HG02642 (cell line): Measurements from ENCODE around the gene TM2D1.
"Not testable (repeated sequence)": the region's sequence is repeated elsewhere in the genome, so short reads cannot be mapped to it uniquely, and the experiment has no call there.

ENCODE experiments used
- ATAC-seq: cut with Tn5 transposase; IDR thresholded peaks from one replicate; pipeline ENCODE4 v1.9.1; 2021; ENCODE audit warnings: mild to moderate bottlenecking; ENCODE audit not compliant: unreplicated experiment, poor library complexity

TM2D1 gene

DNA sequence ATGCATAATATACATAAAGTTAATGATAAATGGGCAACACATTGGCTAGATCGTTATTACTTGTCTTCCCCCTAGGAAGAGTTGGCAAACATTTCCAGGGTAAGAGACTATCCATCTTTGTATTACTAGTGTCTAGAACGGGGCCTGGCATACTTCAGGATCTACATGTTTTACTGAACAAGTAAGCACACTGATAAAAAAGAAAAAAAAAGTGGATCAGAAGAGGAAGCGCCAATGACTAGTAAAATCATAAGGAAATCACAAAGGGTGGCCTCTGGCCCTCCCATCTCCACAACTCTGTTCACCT lies 482 bp downstream of the TM2D1 start:
- ATAC-seq, result no peak

DNA sequence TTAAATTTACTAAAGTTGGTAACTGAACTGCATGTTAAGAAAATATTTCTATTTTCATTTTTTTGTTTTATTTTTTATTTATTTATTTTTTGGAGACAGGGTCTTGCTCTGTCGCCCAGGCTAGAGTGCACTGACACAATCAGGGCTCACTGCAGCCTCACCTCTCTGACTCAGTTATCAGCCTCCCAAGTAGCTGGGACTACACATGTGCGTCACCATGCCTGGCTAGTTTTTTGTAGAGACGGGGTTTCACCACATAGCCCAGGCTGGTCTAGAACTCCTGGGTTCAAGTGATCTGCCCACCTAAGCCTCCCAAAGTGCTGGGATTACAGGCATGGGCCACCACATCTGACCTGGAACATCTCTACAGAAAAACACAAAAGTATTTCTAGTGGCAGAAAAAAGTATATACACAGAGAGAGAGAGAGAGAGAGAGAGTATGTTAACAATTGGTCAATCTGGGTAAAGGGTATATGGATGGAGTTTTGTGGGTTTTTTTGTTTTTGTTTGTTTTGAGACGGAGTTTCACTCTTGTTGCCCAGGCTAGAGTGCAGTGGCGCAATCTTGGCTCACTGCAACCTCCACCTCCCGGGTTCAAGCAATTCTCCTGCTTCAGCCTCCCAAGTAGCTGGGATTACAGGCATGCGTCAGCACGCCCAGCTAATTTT lies 5.8 kb downstream of the TM2D1 start:
- not testable (repeated sequence) for ATAC-seq

DNA sequence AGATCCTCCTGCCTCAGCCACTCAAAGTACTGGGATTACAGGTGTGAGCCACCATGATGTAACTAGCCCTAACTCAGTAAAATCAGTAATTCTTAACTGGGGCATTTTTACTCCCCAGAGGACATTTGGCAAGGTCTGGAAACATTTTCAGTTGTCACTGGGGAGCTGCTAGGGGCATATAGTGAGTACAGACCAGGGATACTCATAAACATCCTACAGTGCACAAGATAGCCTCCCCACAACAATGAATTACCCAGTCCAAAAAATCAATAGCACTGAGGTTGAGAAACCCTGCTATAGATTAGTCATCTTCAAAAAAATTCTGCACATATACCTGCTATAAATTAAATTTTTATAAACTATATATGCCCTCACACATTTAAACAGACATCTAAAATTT lies 13.0 kb downstream of the TM2D1 start:
- no peak for ATAC-seq

DNA sequence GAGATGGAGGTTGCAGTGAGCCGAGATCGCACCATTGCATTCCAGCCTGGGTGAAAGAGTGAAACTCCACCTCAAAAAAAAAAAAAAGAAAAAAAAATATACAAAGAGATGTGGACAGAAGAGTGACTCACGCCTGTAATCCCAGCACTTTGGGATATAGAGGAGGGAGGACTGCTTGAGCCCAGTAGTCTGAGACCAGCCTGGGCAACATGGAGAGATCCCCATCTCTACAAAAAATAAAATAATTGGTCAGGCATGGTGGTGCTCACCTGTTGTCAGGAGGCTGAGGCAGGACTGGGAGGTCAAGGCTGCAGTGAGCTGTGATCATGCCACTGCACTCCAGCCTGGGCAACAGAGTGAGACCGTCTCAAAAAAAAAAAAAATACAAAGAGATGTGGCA lies 13.7 kb downstream of the TM2D1 start:
- ATAC-seq, result not testable (repeated sequence)

DNA sequence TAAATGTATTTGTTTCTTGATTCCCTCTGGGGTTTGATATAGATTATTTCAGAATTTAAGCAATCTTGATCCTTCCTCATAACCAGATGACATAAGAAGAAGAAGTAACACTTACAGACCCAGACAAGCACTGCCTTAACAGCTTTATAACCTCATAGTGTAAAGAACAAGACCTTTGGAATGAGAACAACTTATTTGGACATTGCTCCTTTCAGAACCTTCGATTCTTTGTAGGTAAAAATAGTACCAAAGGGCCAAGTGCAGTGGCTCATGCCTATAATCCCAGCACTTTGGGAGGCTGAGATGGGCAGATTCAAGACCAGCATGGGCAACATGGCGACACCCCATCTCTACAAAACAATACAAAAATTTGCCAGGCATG lies 15.0 kb downstream of the TM2D1 start:
- ATAC-seq, result no peak

DNA sequence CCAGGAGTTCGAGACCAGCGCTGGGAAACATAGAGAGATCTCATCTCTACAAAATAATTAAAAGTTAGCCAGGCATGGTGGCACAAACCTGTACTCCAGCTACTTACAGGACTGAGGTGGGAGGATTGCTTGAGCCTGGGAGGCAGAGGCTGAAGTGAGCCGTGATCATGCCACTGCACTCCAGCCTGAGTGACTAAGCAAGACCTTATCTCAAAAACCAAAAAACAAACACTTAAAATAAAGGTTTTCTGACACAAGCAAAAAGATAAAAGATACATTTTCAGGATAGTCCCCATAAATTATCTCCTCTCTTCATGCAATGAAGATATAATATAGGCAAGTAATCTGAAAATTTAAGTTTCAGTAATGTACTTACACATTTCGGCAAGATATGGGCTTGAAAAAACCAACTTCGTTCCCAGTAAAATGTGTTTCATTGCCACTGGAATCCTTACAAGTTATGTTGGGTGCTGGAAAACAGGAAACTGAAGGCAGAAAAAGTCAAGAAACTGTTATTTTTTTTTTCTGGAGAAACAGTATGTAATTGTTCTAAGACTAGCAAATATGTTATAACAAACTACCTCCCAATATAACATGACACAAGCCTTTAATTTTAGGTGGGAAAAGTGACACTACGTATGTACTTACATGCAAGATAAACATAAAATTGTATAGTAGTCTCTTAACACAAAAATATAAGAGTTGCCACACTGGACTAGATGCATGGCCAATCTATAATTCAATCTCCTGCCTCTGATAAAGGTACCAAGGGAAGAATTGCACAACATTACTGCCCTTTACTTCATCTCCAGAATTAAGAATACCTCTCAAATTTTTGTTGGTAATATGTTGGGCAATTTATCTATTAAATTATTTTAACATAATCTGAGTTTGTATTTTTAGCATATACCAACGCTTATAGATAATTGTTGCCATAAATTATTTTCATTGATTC lies 15.7 kb downstream of the TM2D1 start:
- ATAC-seq, result no peak

DNA sequence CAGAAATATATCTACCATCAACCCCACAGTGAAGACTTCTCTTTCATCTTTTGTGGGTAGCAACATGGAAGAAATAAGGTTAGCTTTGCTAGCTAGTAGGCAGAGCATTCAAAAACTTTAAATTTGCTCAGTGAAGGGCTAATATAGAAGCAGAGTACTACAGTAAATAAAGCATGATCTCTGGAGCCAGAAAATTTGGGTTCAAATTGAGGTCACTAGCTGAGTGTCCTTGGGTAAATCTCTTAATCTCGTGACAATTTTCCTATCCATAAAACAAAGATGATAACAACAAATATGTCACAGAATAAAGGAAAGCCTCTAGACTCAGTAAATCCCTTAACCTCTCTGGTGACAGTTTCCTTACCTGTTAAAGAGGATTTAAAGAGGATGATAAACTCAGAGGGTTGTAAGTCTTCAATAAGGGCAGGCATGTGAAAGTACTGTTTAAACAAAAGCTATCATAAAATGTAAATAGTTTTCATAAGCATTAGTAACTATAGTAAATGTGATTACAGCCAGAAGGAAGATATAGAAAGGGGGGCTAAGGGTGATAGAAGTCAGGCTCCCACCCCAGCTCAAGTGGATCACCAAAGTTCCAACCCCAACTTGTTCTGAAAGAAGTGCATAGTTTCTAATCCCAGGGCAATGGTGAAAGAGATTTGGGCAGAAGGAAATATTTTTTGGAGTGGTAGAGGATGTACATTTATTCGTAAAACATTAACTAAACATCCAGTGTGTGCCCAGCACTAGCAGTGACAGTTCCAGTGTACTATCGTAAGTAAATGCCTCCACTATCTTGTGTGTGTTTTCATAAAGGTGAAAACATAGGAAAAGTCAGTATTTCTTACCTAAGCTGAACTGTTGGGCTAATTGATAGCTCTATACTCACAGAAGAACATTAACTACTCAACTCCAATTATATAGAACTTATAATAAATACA lies 24.8 kb downstream of the TM2D1 start:
- no peak for ATAC-seq

DNA sequence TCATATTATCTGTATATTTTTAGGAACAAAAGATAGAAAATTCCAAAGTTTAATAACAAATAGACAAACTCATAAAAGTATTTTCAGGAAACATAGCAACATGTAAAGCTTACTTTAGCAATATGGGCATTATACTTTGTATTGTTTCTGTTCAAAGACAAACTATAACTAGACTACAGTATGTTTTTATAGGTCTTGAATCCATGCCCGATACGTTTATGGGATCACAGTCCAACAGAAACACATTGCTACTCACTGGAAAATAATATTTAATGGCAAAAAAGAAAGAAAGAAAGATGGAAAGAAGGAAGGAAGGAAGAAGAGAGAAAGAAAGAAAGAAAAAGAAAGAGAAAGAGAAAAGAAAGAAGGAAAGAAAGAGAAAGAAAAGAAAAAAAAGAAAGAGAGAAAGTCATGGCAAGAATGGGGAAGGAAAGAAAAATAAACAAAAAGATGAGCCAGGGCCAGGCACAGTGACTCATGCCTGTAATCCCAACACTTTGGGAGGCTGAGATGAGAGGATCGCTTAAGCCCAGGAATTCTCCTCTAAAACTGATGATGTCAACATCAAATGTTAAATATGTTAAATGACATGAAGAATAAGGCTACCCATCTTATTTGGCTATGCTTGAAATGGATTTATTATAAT lies 32.7 kb downstream of the TM2D1 start:
- ATAC-seq, result no peak

DNA sequence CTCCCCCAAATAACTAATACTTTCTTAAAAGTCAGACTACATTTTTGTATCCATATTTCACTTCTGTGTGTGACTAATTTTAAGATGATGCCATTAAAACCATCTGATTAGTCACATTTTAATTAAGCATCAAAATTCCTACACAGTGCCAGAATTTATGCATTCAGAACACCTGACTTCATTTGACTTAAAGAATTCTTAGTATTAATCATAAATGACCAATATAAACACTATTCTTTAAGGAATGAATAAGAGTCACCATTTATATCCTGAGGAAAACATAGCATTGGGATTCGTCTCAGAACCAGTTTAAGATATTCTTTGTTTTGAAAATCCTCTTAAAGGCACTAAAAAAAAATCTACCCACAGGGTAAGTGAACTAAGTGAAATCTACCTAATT lies 37.0 kb downstream of the TM2D1 start:
- no peak for ATAC-seq

DNA sequence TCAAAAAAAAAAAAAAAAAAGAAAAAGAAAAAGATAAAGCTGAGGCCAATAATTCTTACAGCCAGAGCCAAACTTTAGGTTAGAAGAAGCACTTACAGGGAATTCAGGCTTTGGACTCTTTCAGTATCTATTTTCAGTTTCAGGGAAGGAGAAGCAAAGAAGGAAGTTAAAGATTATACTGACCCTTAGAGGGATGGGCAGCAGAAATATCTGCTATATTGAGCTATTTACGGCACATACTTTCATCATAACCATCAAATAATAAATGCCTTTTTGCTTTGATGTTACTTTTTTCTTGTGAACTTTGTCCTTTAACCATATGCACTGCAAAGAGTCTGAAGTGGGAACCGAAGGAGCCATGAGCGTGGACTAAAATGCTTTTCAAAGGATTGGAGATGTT lies 42.0 kb downstream of the TM2D1 start:
- ATAC-seq, result no peak

DNA sequence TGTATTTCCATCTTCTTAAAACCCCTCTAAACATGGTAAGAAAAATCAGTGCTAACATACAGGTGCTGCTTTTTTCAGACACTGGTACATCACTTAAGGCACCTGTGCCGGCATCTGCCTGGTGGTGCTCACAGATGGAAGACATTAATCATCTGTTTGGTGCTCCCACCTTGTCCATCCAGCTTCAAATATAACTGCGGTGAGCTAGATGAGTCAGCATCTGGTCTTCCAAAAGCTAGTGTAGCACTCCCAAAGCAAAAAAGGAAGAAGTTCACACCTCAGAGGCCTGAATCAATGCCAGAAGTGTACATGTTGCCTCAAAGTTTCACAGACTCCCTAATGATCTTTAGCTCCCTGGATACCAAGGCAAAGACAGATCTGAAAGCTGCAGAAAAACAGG lies 44.4 kb downstream of the TM2D1 start:
- no peak for ATAC-seq

DNA sequence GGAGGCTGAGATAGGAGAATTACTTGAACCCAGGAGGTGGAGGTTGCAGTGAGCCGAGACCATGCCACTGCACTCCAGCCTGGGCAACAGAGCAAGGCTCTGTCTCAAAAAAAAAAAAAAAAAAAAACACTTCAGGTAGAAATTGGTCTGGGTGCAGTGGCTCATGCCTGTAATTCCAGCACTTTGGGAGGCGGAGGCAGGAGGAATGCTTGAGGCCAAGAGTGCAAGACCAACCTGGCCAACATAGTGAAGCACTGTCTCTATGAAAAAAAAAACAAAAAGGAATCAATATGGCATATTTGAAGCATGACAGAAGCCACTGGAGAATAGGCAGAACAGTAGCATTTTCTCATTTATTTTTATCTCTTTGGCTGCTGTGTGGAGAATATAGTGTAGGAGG lies 48.1 kb downstream of the TM2D1 start:
- ATAC-seq, result not testable (repeated sequence)

DNA sequence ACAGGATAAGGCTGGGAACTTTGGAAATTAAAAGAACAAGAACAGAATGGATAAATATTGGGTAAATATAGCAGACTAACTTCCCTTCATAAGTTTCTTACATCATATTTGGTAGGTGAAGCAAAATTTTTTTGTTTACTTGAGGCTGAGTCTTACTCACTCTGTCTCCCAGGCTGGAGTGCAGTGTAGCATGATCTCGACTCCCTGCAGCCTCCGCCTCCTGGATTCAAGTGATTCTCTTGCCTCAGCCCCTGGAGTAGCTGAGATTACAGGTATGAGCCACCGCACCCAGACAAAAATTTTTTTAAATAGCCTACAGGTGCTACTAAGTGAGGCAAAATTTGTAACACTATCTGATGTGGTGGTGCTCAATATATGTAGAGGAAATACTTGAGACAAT lies 50.7 kb downstream of the TM2D1 start:
- ATAC-seq, result no peak

DNA sequence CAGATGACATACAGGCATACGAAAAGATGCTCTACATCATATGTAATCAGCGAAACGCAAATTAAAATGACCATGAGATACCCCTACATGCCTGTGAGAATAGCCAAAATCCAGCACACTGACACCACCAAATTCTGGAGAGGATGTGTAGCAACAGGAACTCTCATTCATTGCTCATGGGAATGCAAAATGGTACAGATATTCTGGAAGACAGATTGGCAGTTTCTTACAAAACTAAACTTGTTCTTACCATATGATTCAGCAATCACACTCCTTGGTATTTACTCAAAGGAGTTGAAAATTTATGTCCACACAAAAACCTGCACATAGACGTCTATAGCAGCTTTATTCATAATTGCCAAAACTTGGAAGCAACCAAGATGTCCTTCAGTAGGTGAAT lies 52.6 kb downstream of the TM2D1 start:
- ATAC-seq, result no peak

DNA sequence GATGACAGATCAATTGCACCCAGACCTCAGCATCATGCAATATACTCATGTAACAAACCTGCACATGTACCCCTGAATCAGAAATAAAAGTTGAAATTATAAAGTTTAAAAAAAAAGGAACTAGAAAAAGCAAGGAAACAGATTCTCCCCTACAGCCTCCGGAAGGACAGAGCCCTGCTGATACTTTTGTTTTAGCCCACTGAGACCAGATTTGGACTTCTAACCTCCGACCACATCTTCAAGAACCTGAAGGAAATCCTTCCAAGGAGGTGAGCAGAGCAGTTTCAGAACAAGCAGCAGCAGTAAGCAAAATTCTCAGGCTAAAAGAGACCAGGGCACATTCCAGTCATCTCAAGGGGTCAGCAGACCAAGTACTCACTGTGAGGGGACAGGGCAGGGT lies 54.5 kb downstream of the TM2D1 start:
- no peak for ATAC-seq

DNA sequence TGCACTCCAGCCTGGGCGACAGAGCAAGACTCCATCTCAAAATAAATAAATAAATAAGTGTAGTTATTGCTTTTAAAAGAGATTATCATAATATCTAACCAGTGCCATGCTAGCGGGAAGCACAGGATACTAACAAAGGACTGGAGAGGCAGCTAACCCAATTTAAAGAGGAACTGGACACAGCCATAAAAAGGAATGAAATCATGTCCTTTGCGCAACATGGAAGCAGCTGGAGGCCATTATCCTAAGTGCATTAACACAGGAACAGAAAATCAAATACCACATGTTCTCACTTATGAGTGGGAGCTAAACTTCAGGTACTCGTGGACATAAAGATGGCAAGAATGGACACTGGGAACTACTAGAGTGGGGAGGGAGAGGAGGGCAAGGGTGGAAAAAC lies 54.9 kb downstream of the TM2D1 start:
- no peak for ATAC-seq

DNA sequence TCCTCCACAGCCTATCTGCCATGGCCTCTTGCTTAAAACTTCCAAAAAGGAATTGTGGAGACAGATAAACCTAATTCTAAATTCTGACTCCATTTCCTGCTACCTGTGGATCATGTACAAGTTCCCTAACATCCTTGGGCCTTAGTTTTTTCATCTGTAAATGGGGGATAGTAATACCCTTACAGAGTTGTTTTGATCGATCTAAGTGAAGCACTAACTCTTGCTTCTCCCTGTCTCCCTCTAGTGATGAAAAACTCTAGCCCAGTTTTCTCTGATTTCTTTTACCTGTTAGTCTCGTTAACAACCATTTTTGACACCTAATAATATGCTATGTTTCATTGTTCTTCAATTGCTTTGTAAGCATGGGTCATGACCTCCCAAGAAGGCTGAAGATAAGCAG lies 65.9 kb downstream of the TM2D1 start:
- no peak for ATAC-seq

DNA sequence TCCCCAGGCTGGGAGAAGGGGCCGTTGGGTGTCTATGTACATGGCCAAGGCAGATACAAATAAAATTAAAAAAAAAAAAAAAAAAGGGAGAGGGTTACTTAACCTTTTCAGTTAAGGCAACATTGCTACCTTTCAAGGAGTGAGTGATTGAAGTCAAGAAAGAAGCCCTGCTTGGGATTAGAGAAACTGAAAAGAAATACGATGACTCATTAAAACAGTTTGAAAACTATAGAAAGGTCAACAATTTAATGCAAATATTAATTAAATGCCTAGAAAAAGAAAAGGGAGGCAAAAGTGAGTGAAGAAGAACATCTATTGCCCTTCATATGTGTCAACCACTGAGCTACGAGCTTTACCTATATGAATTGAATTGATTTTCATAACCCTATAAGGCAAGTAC lies 69.5 kb downstream of the TM2D1 start:
- ATAC-seq, result no peak

DNA sequence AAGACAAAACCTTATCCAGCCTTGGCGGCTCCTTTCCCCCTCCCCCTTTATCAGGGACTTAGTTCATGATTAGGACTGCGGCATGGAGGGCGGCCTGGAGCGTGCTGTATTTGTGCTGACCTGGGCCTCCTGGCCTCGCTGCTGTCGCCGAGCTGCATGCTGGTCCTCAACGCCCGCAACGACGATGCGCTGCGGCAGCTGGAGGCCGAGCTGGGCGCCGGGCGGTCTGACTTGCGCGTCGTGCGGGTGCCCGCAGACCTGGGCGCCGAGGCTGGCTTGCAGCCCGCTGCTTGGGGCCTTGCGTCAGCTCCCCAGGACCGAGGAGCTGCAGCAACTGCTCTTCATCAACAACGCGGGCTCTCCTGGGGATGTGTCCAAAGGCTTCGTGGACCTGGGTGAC lies 70.9 kb downstream of the TM2D1 start:
- ATAC-seq, result no peak

DNA sequence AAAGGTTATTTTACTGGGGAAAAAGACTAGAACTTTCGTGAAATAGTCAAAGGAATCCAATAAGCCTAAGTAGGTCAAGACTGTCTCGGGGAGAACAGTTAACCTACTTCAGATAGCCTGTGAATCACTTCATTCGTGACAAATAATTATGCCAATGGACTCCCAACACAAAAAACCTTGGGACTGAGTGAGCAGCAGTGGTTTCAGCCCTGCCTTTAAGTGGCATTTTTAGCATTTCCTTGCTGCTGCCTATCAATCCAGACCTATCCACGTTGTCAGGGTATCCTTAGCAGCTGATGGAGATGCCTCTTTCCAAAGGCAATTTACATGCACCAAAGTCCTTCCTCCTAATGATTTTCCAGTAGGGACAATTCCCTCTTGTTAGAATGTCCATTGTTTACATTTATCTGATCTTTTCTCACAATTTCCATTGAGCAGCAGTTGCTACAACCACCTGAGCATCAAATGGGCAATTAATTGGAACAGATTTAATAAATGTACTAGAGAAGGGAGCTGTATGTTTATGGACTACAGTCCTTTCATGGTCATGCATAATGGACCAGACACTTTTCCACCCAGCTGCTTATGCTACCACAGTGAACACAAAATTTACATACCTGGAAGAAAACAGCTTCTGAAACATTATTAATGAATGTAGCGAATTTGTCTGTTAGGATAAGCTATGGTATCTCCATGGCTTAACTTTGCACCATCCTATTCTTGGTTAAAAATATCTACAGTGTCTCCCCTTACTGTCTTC lies 75.8 kb downstream of the TM2D1 start:
- ATAC-seq, result no peak
